GM23248 (cell line): ENCODE measurements around the gene C10orf90.

Source experiments
- EZH2 ChIP-seq: fragments of 200-600 bp; sonication (generic); IDR thresholded peaks from 2 replicates; pipeline ENCODE4 v1.6.1; 2018; ENCODE audit warnings: antibody characterized with exemption, mild to moderate bottlenecking; ENCODE audit not compliant: insufficient read depth, poor library complexity, severe bottlenecking
- EZH2phosphoT487 ChIP-seq: fragments of 200-600 bp; sonication (generic); IDR thresholded peaks from 2 replicates; pipeline ENCODE4 v1.6.1; 2018; ENCODE audit warnings: antibody characterized with exemption, moderate library complexity, mild to moderate bottlenecking, low read depth; ENCODE audit not compliant: insufficient read depth

DNA sequence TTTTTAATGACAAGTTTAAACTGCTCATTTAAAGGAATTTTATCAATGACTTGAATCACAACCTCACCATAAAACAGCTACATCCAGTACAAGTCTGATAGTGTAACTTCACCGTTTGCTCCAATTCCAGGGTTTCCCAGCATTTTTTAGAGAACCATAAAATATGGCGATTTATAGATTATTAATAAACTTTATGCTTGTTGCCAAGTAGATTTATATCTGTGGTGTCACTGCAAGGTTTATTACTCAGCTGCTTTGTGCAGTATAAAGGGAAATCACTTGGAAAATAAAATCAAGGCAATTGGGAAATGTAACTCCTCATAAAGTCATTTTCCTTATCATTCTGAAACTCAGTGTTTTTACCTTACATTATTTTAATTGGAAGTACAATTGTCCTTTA, 218.2 kb downstream of the C10orf90 start:
- TF ChIP-seq EZH2phosphoT487 (no peak), EZH2 (no peak)
